Stimulated activated CD8-positive, alpha-beta memory T cell treated with anti-CD3 and anti-CD28 coated beads, Interleukin-7, amount 100 ng/mL, for 1 hour (primary cell): ENCODE results near the gene CLNK.

Experiments
- DNase-seq, 2 donors: peaks; one replicate each; pipeline ENCODE4 v3.0.0-alpha.2; 2020; ENCODE audit warnings: low read depth in 2 of 2

CLNK gene

GRCh38 chr4:10524196-10524833 lies 160.3 kb downstream of the CLNK start:
- DNase-seq, result no peak

GRCh38 chr4:10521424-10521823 lies 163.1 kb downstream of the CLNK start:
- no peak for DNase-seq

- DNase-seq, result no peak
Observed at GRCh38 chr4:10509733-10510132, 174.8 kb downstream of the CLNK start.

GRCh38 chr4:10506077-10506476 lies 178.5 kb downstream of the CLNK start:
- DNase-seq, result no peak

- DNase-seq, result no peak
Observed at GRCh38 chr4:10504570-10505179, 179.9 kb downstream of the CLNK start.

GRCh38 chr4:10502717-10503116 lies 181.9 kb downstream of the CLNK start:
- DNase-seq, result no peak

GRCh38 chr4:10500776-10501175 lies 183.8 kb downstream of the CLNK start:
- DNase-seq, result no peak

- DNase-seq, result no peak
Observed at GRCh38 chr4:10496200-10496599, 188.4 kb downstream of the CLNK start.

- no peak for DNase-seq
Observed at GRCh38 chr4:10495651-10496050, 188.9 kb downstream of the CLNK start.

- no peak for DNase-seq
Observed at GRCh38 chr4:10492464-10492863, 192.1 kb downstream of the CLNK start.

GRCh38 chr4:10491401-10491800 lies 193.2 kb downstream of the CLNK start:
- DNase-seq, result no peak

GRCh38 chr4:10490996-10491395 lies 193.6 kb downstream of the CLNK start:
- no peak for DNase-seq

GRCh38 chr4:10482913-10483312 lies 201.7 kb downstream of the CLNK start:
- no peak for DNase-seq

- no peak for DNase-seq
Observed at GRCh38 chr4:10480616-10481015, 204.0 kb downstream of the CLNK start.

- DNase-seq, result no peak
Observed at GRCh38 chr4:10478621-10479020, 205.9 kb downstream of the CLNK start.

- no peak for DNase-seq
Observed at GRCh38 chr4:10470505-10470904, 214.1 kb downstream of the CLNK start.

GRCh38 chr4:10466161-10466560 lies 218.4 kb downstream of the CLNK start:
- no peak for DNase-seq

- no peak for DNase-seq
Observed at GRCh38 chr4:10462876-10463275, 221.7 kb downstream of the CLNK start.

- DNase-seq, result no peak
Observed at GRCh38 chr4:10461850-10462400, 222.6 kb downstream of the CLNK start.

GRCh38 chr4:10461091-10461849 lies 223.3 kb downstream of the CLNK start:
- peak; percentile 45 to 51 for DNase-seq

GRCh38 chr4:10460313-10461047 lies 224.1 kb downstream of the CLNK start:
- no peak for DNase-seq

GRCh38 chr4:10459305-10459704 lies 225.3 kb downstream of the CLNK start:
- DNase-seq, result no peak
